K562 (cell line): ENCODE data around the gene SNX3. TPM values are rescaled to one million over a fixed set of nuclear protein-coding genes. Genes with fewer than 3 reads are reported as not detected.

Source experiments
- ATAC-seq: fragments of 200-7000 bp; cut with Tn5 transposase; 3 replicates; pipeline ENCODE4 v1.9.1; 2020; ENCODE audit warnings: moderate library complexity
- BruUV-seq: library from RNA; stranded (reverse); fragments of 400-500 nt; replicated peaks from 2 replicates; lab custom pipeline; 2021; lab: Mats Ljungman, UMichigan
- CTCF ChIA-PET: fragments of 300-600 bp; formaldehyde crosslinking; extraction: SDS; loops from one replicate; lab custom pipeline; 2021; ENCODE audit warnings: low intra/inter-chr PET ratio; lab: Yijun Ruan, JAX
- POLR2A ChIA-PET: fragments of 300-600, 350-650 bp; sonication (Branson Sonifier 250); formaldehyde crosslinking; extraction: SDS; loops from one replicate; lab custom pipeline; 2021; ENCODE audit warnings: antibody characterized with exemption, inconsistent platforms; lab: Yijun Ruan, JAX
- DNase-seq, 4 experiments: peaks; one replicate each; pipeline versions ENCODE4 v3.0.0 to v3.0.0-alpha.2; 2011 to 2018; ENCODE audit warnings: low spot score in 3 of 4, mixed read lengths in 3 of 4; ENCODE audit errors: extremely low read depth in 1 of 4
- FAIRE-seq: peaks from 2 replicates; lab custom pipeline; 2011; peaks lifted over from hg19 to GRCh38; lab: Jason Lieb, UNC
- H2AFZ ChIP-seq: 2 replicates; pipeline ENCODE4 v1.6.0; 2011; ENCODE audit warnings: low read depth, low read length, control low read depth, inconsistent platforms
- H3K27ac ChIP-seq: fragments of 200-600 bp; 3 replicates; pipeline ENCODE4 v1.8.0; 2011; ENCODE audit warnings: low read depth, mild to moderate bottlenecking, control low read depth, inconsistent platforms, low read length, moderate library complexity, mixed read lengths; ENCODE audit errors: extremely low read depth
- H3K27me3 ChIP-seq, 2 experiments: fragments of 300-600 bp in 1 of 2; 2 replicates in 1 of 2; 3 replicates in 1 of 2; pipeline versions ENCODE4 v1.6.0 to v1.8.0; 2011; ENCODE audit warnings: inconsistent platforms in 2 of 2, low read length in 2 of 2, mild to moderate bottlenecking in 1 of 2, mixed read lengths in 1 of 2, moderate library complexity in 1 of 2; ENCODE audit not compliant: control insufficient read depth in 2 of 2, insufficient read depth in 2 of 2
- H3K36me3 ChIP-seq: fragments of 300-600 bp; 3 replicates; pipeline ENCODE4 v1.8.0; 2011; ENCODE audit warnings: mild to moderate bottlenecking, low read length, inconsistent platforms; ENCODE audit not compliant: control insufficient read depth, insufficient read depth
- H3K4me1 ChIP-seq, 2 experiments: fragments of 200-600 bp in 1 of 2; replicated peaks in 1 of 2; 2 replicates in 1 of 2; 3 replicates in 1 of 2; pipeline versions ENCODE4 v1.5.1 to v1.8.0; 2011; ENCODE audit warnings: inconsistent platforms in 2 of 2, low read length in 2 of 2, mild to moderate bottlenecking in 1 of 2, mixed read lengths in 1 of 2, moderate library complexity in 1 of 2; ENCODE audit not compliant: control insufficient read depth in 2 of 2, insufficient read depth in 2 of 2
- H3K4me2 ChIP-seq: 2 replicates; pipeline ENCODE4 v1.6.1; 2011; ENCODE audit warnings: low read length, control low read depth, inconsistent platforms, mixed read lengths; ENCODE audit not compliant: insufficient read depth
- H3K4me3 ChIP-seq: fragments of 200-600 bp; sonication (generic), shearing (Covaris generic); 2 replicates; pipeline ENCODE4 v1.5.1; 2016; ENCODE audit warnings: control low read depth, inconsistent platforms
- H3K79me2 ChIP-seq: fragments of 200-600 bp; 3 replicates; pipeline ENCODE4 v1.8.0; 2011; ENCODE audit warnings: low read length, inconsistent platforms; ENCODE audit not compliant: control insufficient read depth, insufficient read depth
- H3K9ac ChIP-seq, 2 experiments: 2 replicates each; pipeline versions ENCODE4 v1.6.0 to v1.6.1; 2011; ENCODE audit warnings: low read depth in 2 of 2, low read length in 2 of 2, control low read depth in 1 of 2, inconsistent platforms in 1 of 2, mild to moderate bottlenecking in 1 of 2, mixed read lengths in 1 of 2; ENCODE audit not compliant: insufficient read depth in 1 of 2
- H3K9me1 ChIP-seq: one replicate; pipeline ENCODE4 v1.6.0; 2011; ENCODE audit warnings: inconsistent platforms, mild to moderate bottlenecking, low read length, moderate library complexity; ENCODE audit not compliant: control insufficient read depth, insufficient read depth
- H3K9me3 ChIP-seq: replicated peaks from 2 replicates; pipeline ENCODE4 v1.5.1; 2011; ENCODE audit warnings: low read depth, low read length, inconsistent platforms; ENCODE audit not compliant: control insufficient read depth, insufficient read depth
- H4K20me1 ChIP-seq: replicated peaks from 2 replicates; pipeline ENCODE4 v1.6.1; 2011; ENCODE audit warnings: low read length, inconsistent platforms, mixed read lengths; ENCODE audit not compliant: control insufficient read depth, insufficient read depth
- ASH1L ChIP-seq: fragments of 450-650 bp; IDR thresholded peaks from 2 replicates; pipeline ENCODE4 v1.6.1; 2018; ENCODE audit warnings: borderline replicate concordance, mild to moderate bottlenecking, low read depth; ENCODE audit not compliant: partially characterized antibody
- BRF1 ChIP-seq: IDR thresholded peaks from 3 replicates; pipeline ENCODE4 v1.6.1; 2011; ENCODE audit warnings: borderline replicate concordance, mild to moderate bottlenecking; ENCODE audit not compliant: insufficient read length; ENCODE audit errors: extremely low read depth
- CREBBP ChIP-seq: IDR thresholded peaks from one replicate; pipeline ENCODE4 v1.6.1; 2012; ENCODE audit warnings: low read depth, mild to moderate bottlenecking, control low read depth, inconsistent platforms, low read length
- CTBP1 ChIP-seq: fragments of 450-650 bp; IDR thresholded peaks from 2 replicates; pipeline ENCODE4 v1.6.1; 2016; ENCODE audit warnings: borderline replicate concordance
- GTF2E2 ChIP-seq: fragments of 200-800 bp; sonication (Bioruptor generic); IDR thresholded peaks from 2 replicates; pipeline ENCODE4 v1.6.1; 2016; ENCODE audit warnings: missing genetic modification characterization, missing compliant biosample characterization
- HDGF ChIP-seq: fragments of 450-650 bp; IDR thresholded peaks from 2 replicates; pipeline ENCODE4 v1.6.1; 2016
- NFE2L1 ChIP-seq: fragments of 450-650 bp; IDR thresholded peaks from 2 replicates; pipeline ENCODE4 v1.6.1; 2016; ENCODE audit warnings: missing genetic modification characterization, low read depth, mild to moderate bottlenecking, missing compliant biosample characterization, moderate library complexity, borderline replicate concordance
- PCBP1 ChIP-seq: fragments of 200-400 bp; formaldehyde crosslinking; IDR thresholded peaks from 2 replicates; pipeline ENCODE4 v1.6.1; 2018; ENCODE audit warnings: mild to moderate bottlenecking, low read depth, low read length; ENCODE audit not compliant: poor library complexity, severe bottlenecking
- RBM25 ChIP-seq: fragments of 200-400 bp; formaldehyde crosslinking; IDR thresholded peaks from 2 replicates; pipeline ENCODE4 v1.6.1; 2018; ENCODE audit warnings: low read length, low read depth, moderate library complexity; ENCODE audit not compliant: severe bottlenecking
- SMAD3 ChIP-seq: fragments of 450-650 bp; formaldehyde crosslinking; conservative IDR thresholded peaks from 2 replicates; pipeline ENCODE4 v1.4.0; 2020; ENCODE audit warnings: mild to moderate bottlenecking
- ZEB2 ChIP-seq: fragments of 450-650 bp; IDR thresholded peaks from 2 replicates; pipeline ENCODE4 v1.6.1; 2016
- ZFP36 ChIP-seq: fragments of 150-350 bp; IDR thresholded peaks from 2 replicates; pipeline ENCODE4 v1.6.1; 2018; ENCODE audit warnings: low read length, low read depth; ENCODE audit not compliant: partially characterized antibody
- ZNF12 ChIP-seq: sonication (generic); formaldehyde crosslinking; IDR thresholded peaks from 2 replicates; pipeline ENCODE4 v1.4.0; 2020; ENCODE audit warnings: mild to moderate bottlenecking, missing genetic modification reagents
- ZNF224 ChIP-seq: sonication (generic); formaldehyde crosslinking; IDR thresholded peaks from 2 replicates; pipeline ENCODE4 v1.8.0; 2022; ENCODE audit warnings: mild to moderate bottlenecking, missing genetic modification reagents
- ZNF77 ChIP-seq: fragments of 250-450 bp; sonication (Bioruptor Pico); IDR thresholded peaks from 2 replicates; pipeline ENCODE4 v1.5.0; 2020
- WGBS: fragments of 100-300 bp; shearing (Covaris generic); methylation state at CpG from one replicate; pipeline ENCODE4 v1.1.6; 2016; ENCODE audit warnings: low coverage, mixed read lengths; ENCODE audit not compliant: insufficient coverage; ENCODE audit errors: missing lambda C conversion rate; 5-methylcytosine and 5-hydroxymethylcytosine counted together
- in situ Hi-C: fragments of 300-500 bp; cut with MboI; formaldehyde crosslinking; loops from 4 replicates; pipeline ENCODE4 v1.15.0; 2018; ENCODE audit warnings: inconsistent platforms, mixed read lengths
- intact Hi-C: fragments of 100-400 bp; cut with micrococcal nuclease; formaldehyde crosslinking; loops from 2 replicates; pipeline ENCODE4 v1.14.2; 2022
- polyA plus RNA-seq, 8 experiments: library from polyadenylated mRNA; depleted of rRNA in 4 of 8; stranded (reverse) in 5 of 8; unstranded in 3 of 8; fragments of >200 nt; fragmentation: Nextera tagmentation in 2 of 8; fragmentation: Illumina TruSeq in 1 of 8; extraction: Ambion mirVana in 2 of 8; extraction: Trizol in 1 of 8; gene quantifications; 2 replicates each; pipeline versions ENCODE4 v1.2.1 to v1.2.3, GENCODE V29; 2011 to 2014; ENCODE audit warnings: inconsistent platforms in 1 of 8, missing spikeins in 1 of 8
- total RNA-seq, 7 experiments: library from RNA; depleted of rRNA in 6 of 7; stranded (reverse); fragments of >200 nt in 6 of 7; fragmentation: Illumina TruSeq in 2 of 7; extraction: Trizol in 2 of 7; gene quantifications; 2 replicates each; pipeline versions ENCODE4 v1.2.1 to v1.2.3, GENCODE V29; 2011 to 2021; ENCODE audit warnings: low replicate concordance in 1 of 7
- TF ChIP-seq, protein P1 (sequence below): sonication (generic); formaldehyde crosslinking; IDR thresholded peaks from 2 replicates; pipeline ENCODE4 v1.8.0; 2022; ENCODE audit warnings: missing genetic modification reagents, mild to moderate bottlenecking, borderline replicate concordance
- TF ChIP-seq, protein P2 (sequence below): fragments of 250-450 bp; sonication (Bioruptor Pico); IDR thresholded peaks from 2 replicates; pipeline ENCODE4 v1.8.0; 2022; ENCODE audit warnings: inconsistent platforms
- TF ChIP-seq, protein P3 (sequence below): IDR thresholded peaks from 2 replicates; pipeline ENCODE4 v1.6.1; 2011; ENCODE audit not compliant: insufficient read length; ENCODE audit errors: extremely low read depth

Gene SNX3
- total and polyA plus RNA-seq, 9 of the 15 experiments (the other 6 are each of a cell fraction or from before 2014, with no cell fraction given), result 48.9 to 410 (median 159) TPM

DNA sequence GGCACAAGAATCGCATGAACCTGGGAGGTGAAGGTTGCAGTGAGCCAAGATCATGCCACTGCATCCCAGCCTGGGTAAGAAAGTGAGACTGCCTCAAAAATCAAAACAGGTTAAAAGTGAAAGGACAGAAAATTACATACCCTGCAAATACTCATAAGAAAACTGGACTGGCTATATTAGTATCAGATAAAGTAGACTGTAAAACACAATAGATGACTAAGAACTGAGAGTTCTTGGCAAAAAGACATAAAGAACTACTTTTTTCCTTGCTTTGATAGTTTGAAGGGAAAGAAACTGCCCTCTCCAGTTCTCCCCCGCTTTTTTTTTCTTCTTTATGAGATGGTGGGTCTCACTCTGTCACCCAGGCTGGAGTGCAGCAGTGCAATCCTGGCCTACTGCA is 17.0 kb downstream of the SNX3 start:
- H3K9me1 ChIP-seq, result no peaks in the 10 kb centered on the region
- no peak overlapping the region for H3K4me2 ChIP-seq
- ChIA-PET CTCF (no interaction called here), POLR2A (no interaction called here)
- H3K36me3 ChIP-seq, result peaks cover 59% of the 10 kb centered on the region; the same call in 2 of the 3 replicates
- no peak overlapping the region for H3K9ac ChIP-seq
- peaks cover 0 to 3% of the 10 kb centered on the region in 2 experiments; a peak in 2 of 5 replicates for H3K4me1 ChIP-seq
- DNase-seq (no peak), FAIRE-seq (no peak), ATAC-seq (no peak)
- no TSS peak for BruUV-seq
- intact Hi-C loops (no loop called here), in situ Hi-C loops (no loop called here)
- 92% methylated on average over 1 of the region's 2 CpGs for WGBS
- H3K27ac ChIP-seq, result no peak overlapping the region
- TF ChIP-seq PCBP1 (no peak), ZEB2 (no peak), SMAD3 (CRISPR knock-in tag) (no peak), HDGF (no peak), CTBP1 (no peak), ASH1L (no peak), ZNF224 (CRISPR knock-in tag) (no peak), ZNF12 (CRISPR knock-in tag) (no peak), CREBBP (no peak), NFE2L1 (tag) (no peak), ZFP36 (no peak), GTF2E2 (tag) (no peak), ZNF77 (CRISPR knock-in tag) (no peak), BRF1 (no peak), RBM25 (no peak)
- TF ChIP-seq, protein P1, sequence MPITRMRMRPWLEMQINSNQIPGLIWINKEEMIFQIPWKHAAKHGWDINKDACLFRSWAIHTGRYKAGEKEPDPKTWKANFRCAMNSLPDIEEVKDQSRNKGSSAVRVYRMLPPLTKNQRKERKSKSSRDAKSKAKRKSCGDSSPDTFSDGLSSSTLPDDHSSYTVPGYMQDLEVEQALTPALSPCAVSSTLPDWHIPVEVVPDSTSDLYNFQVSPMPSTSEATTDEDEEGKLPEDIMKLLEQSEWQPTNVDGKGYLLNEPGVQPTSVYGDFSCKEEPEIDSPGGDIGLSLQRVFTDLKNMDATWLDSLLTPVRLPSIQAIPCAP (CRISPR knock-in tag), result no peak
- TF ChIP-seq, protein P2, sequence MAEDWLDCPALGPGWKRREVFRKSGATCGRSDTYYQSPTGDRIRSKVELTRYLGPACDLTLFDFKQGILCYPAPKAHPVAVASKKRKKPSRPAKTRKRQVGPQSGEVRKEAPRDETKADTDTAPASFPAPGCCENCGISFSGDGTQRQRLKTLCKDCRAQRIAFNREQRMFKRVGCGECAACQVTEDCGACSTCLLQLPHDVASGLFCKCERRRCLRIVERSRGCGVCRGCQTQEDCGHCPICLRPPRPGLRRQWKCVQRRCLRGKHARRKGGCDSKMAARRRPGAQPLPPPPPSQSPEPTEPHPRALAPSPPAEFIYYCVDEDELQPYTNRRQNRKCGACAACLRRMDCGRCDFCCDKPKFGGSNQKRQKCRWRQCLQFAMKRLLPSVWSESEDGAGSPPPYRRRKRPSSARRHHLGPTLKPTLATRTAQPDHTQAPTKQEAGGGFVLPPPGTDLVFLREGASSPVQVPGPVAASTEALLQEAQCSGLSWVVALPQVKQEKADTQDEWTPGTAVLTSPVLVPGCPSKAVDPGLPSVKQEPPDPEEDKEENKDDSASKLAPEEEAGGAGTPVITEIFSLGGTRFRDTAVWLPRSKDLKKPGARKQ, result no peak
- TF ChIP-seq, protein P3, sequence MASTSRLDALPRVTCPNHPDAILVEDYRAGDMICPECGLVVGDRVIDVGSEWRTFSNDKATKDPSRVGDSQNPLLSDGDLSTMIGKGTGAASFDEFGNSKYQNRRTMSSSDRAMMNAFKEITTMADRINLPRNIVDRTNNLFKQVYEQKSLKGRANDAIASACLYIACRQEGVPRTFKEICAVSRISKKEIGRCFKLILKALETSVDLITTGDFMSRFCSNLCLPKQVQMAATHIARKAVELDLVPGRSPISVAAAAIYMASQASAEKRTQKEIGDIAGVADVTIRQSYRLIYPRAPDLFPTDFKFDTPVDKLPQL, result no peak
- H3K79me2 ChIP-seq, result peaks cover 85% of the 10 kb centered on the region
- H4K20me1 ChIP-seq, result no peaks in the 10 kb centered on the region
- no peak overlapping the region for H2AFZ ChIP-seq
- no peak overlapping the region for H3K4me3 ChIP-seq
- no peaks in the 10 kb centered on the region for H3K27me3 ChIP-seq
- peaks cover 12% of the 10 kb centered on the region for H3K9me3 ChIP-seq
